OCI-LY3 (cell line): Measurements from ENCODE around the gene CLDN5.

Experiments used
- H2AFZ ChIP-seq: fragments of 200-600, 300-600 bp; shearing (Covaris generic); 2 replicates; pipeline ENCODE4 v1.6.0; 2014; ENCODE audit warnings: antibody characterized with exemption, low read depth, low read length
- H3K27ac ChIP-seq: fragments of 200-600, 300-600 bp; sonication (generic); 2 replicates; pipeline ENCODE4 v1.5.1; 2014; ENCODE audit warnings: mild to moderate bottlenecking, low read length, moderate library complexity, mixed read lengths
- H3K27me3 ChIP-seq: fragments of 200-600, 300-600 bp; sonication (generic); 2 replicates; pipeline ENCODE4 v1.6.1; 2014; ENCODE audit warnings: low read depth, low read length, mixed read lengths
- H3K36me3 ChIP-seq: fragments of 200-600, 300-600 bp; sonication (generic); replicated peaks from 2 replicates; pipeline ENCODE3; 2014; ENCODE audit warnings: low read depth, low read length, mixed read lengths
- H3K4me1 ChIP-seq: fragments of 300-600, 200-600 bp; sonication (generic); 2 replicates; pipeline ENCODE4 v1.6.1; 2014; ENCODE audit warnings: low read length, mixed read lengths
- H3K4me2 ChIP-seq: fragments of 200-600, 300-600 bp; sonication (generic); 2 replicates; pipeline ENCODE4 v1.6.1; 2014; ENCODE audit warnings: low read length, mixed read lengths
- H3K4me3 ChIP-seq: fragments of 300-600, 200-600 bp; sonication (generic); 2 replicates; pipeline ENCODE4 v1.5.1; 2014; ENCODE audit warnings: antibody characterized with exemption, mild to moderate bottlenecking, low read length, moderate library complexity
- H3K79me2 ChIP-seq: fragments of 300-600, 200-600 bp; shearing (Covaris generic); 2 replicates; pipeline ENCODE4 v1.6.1; 2014; ENCODE audit warnings: mild to moderate bottlenecking, low read length, mixed read lengths
- H3K9ac ChIP-seq: fragments of 300-600, 200-600 bp; shearing (Covaris generic); 2 replicates; pipeline ENCODE4 v1.6.0; 2014; ENCODE audit warnings: mild to moderate bottlenecking, low read length, moderate library complexity
- H3K9me3 ChIP-seq: fragments of 200-600, 300-600 bp; shearing (Covaris generic); 2 replicates; pipeline ENCODE4 v1.6.1; 2014; ENCODE audit warnings: low read length, mixed read lengths; ENCODE audit not compliant: insufficient read depth
- H4K20me1 ChIP-seq: fragments of 200-600, 300-600 bp; sonication (generic); 2 replicates; pipeline ENCODE4 v1.6.1; 2016; ENCODE audit warnings: low read length, mixed read lengths; ENCODE audit not compliant: insufficient read depth
- EZH2phosphoT487 ChIP-seq: fragments of 200-600 bp; shearing (Covaris generic); IDR thresholded peaks from 2 replicates; pipeline ENCODE4 v1.6.1; 2018; ENCODE audit warnings: antibody characterized with exemption, mixed run types, low read depth
- TF ChIP-seq, protein P1 (sequence below): fragments of 200-600, 300-600 bp; sonication (generic); IDR thresholded peaks from 2 replicates; pipeline ENCODE4 v1.5.1; 2014; ENCODE audit warnings: antibody characterized with exemption, low read length, low read depth

Gene CLDN5

DNA sequence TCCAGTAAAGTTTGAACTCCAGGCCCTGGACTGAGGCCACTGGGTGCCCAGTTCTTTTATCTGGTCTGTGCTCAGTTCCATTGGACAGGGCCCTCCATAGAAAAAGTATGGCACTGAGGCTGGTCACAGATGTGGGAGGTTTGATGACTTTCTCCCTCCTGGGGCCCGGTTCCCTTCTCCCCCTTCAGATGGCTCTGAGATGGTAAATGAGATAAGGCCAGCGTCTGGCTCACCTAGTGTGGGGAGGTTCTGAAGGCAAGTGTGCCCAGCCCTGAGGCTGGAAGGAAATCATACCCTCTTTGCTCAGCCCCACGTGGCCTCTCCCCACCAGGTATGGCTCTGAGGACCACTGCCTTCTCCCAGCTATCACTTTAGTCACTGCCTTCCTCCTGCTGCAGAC lies 1.5 kb upstream of the CLDN5 start:
- H3K9me3 ChIP-seq, result no peaks in the 10 kb centered on the region
- no peak overlapping the region for H2AFZ ChIP-seq
- no peaks in the 10 kb centered on the region for H3K79me2 ChIP-seq
- no peak overlapping the region for H3K9ac ChIP-seq
- H3K36me3 ChIP-seq, result peaks cover 3% of the 10 kb centered on the region
- no peaks in the 10 kb centered on the region for H4K20me1 ChIP-seq
- 0 out of 2 replicates have a peak, but pooled peaks cover 8% of the 10 kb centered on the region for H3K27me3 ChIP-seq
- TF ChIP-seq, protein P1, sequence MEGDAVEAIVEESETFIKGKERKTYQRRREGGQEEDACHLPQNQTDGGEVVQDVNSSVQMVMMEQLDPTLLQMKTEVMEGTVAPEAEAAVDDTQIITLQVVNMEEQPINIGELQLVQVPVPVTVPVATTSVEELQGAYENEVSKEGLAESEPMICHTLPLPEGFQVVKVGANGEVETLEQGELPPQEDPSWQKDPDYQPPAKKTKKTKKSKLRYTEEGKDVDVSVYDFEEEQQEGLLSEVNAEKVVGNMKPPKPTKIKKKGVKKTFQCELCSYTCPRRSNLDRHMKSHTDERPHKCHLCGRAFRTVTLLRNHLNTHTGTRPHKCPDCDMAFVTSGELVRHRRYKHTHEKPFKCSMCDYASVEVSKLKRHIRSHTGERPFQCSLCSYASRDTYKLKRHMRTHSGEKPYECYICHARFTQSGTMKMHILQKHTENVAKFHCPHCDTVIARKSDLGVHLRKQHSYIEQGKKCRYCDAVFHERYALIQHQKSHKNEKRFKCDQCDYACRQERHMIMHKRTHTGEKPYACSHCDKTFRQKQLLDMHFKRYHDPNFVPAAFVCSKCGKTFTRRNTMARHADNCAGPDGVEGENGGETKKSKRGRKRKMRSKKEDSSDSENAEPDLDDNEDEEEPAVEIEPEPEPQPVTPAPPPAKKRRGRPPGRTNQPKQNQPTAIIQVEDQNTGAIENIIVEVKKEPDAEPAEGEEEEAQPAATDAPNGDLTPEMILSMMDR, result no peak
- no peak for TF ChIP-seq EZH2phosphoT487
- no peak overlapping the region for H3K4me3 ChIP-seq
- no peak overlapping the region for H3K4me2 ChIP-seq
- H3K27ac ChIP-seq, result no peak overlapping the region
- peaks cover 10% of the 10 kb centered on the region for H3K4me1 ChIP-seq

DNA sequence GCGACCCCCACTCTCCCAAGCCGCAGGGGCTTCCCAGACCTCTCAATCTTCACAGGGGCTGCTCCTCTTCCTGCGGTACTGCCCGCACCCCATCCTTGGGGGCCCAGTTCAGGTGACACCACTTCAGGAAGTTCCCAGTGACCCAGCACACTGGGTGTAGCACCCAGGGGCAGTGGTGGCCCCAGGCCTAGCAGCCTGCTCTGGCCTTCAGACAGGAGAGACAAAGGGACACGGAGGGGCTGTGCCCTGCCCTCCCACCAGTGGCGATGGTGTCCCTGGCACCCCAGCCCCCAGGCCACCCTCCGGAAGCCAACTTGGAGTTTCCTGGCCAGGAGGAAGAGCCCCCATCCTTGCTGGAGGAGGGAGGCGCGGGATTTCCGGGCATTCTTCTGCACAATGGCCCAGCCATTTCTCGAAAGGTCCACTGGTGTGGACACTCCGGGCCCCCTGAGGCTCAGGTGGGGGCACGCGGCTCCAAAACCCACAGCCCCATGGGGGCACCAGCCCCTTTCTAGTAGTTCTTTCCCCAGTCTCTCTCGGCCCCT lies 978 bp upstream of the CLDN5 start:
- no peaks in the 10 kb centered on the region for H4K20me1 ChIP-seq
- no peaks in the 10 kb centered on the region for H3K79me2 ChIP-seq
- no peak overlapping the region for H3K9ac ChIP-seq
- no peak overlapping the region for H3K4me2 ChIP-seq
- H3K27me3 ChIP-seq, result 0 out of 2 replicates have a peak, but pooled peaks cover 8% of the 10 kb centered on the region
- H2AFZ ChIP-seq, result no peak overlapping the region
- H3K4me1 ChIP-seq, result peaks cover 10% of the 10 kb centered on the region
- no peak overlapping the region for H3K27ac ChIP-seq
- no peaks in the 10 kb centered on the region for H3K9me3 ChIP-seq
- no peak overlapping the region for H3K4me3 ChIP-seq
- H3K36me3 ChIP-seq, result peaks cover 3% of the 10 kb centered on the region
- TF ChIP-seq EZH2phosphoT487, result no peak
- TF ChIP-seq, protein P1, result no peak

DNA sequence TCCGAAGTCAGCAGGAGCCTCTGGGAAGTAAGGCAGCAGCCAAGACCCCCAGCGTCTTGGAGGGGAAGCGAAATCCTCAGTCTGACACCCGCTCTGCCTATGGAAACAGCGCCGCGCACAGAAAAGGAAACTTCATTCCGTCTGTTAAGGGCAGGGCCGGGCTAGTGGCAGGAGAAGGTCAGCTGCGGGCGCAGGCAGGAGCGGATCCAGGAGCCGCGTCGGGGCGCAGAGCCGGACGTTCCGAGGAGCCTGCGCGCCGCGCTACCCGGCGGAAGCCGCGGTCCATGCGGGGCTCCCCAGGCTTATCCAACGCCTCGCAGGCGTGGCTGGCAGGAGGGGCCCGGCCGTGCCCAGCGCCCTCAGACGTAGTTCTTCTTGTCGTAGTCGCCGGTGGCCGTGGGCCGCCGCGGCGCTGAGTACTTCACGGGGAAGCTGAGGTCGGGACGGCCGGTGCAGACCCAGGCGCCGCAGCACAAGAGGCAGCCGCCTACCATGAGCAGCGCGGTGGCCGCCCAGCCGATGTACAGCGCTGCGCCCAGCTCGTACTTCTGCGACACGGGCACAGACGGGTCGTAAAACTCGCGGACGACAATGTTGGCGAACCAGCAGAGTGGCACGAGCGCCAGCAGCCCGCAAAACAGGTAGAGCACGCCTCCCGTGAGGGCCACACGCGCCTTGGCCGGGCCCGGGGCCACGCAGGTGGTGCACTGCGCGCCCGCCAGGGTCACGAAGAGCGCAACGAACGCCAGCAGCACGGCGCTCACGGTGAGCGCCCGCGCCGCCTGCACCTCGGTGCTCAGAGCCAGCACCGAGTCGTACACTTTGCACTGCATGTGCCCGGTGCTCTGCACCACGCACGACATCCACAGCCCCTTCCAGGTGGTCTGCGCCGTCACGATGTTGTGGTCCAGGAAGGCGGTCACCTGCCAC lies 705 bp downstream of the CLDN5 start:
- no peak overlapping the region for H3K9ac ChIP-seq
- H3K4me2 ChIP-seq, result peak overlapping the region; percentile 60
- 0 out of 2 replicates have a peak, but pooled peaks cover 8% of the 10 kb centered on the region for H3K27me3 ChIP-seq
- no peak overlapping the region for H3K27ac ChIP-seq
- H3K36me3 ChIP-seq, result peaks cover 3% of the 10 kb centered on the region
- no peaks in the 10 kb centered on the region for H4K20me1 ChIP-seq
- no peak overlapping the region for H2AFZ ChIP-seq
- no peaks in the 10 kb centered on the region for H3K79me2 ChIP-seq
- peak overlapping the region; percentile 60 for H3K4me3 ChIP-seq
- no peak for TF ChIP-seq EZH2phosphoT487
- TF ChIP-seq, protein P1, result no peak
- H3K9me3 ChIP-seq, result no peaks in the 10 kb centered on the region
- peaks cover 10% of the 10 kb centered on the region for H3K4me1 ChIP-seq

DNA sequence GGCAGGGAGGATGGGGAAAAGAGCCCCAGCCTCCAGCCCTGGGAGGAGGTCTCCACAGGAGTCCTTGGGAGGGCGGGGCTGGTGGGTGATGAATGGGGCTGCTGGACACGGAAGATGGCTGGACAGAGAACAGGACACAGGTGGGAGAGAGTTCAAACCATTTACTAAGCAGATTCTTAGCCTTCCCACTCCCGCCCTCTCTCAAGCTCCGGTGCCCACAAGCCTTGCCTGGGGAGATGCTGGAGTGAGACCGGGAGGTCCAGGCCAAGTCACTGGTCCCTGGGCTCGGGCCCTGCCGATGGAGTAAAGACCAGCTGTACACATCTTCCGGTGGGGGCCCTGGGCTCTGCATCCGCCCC lies 1.4 kb downstream of the CLDN5 start:
- Histone ChIP-seq H3K27me3 (0 out of 2 replicates have a peak, but pooled peaks cover 8% of the 10 kb centered on the region), H3K27ac (no peak overlapping the region), H3K9ac (no peak overlapping the region), H2AFZ (no peak overlapping the region), H3K4me1 (peaks cover 5% of the 10 kb centered on the region), H3K36me3 (peaks cover 4% of the 10 kb centered on the region), H3K79me2 (no peaks in the 10 kb centered on the region), H3K4me3 (no peak overlapping the region), H3K9me3 (no peaks in the 10 kb centered on the region), H4K20me1 (no peaks in the 10 kb centered on the region), H3K4me2 (no peak overlapping the region)
- no peak for TF ChIP-seq EZH2phosphoT487
- TF ChIP-seq, protein P1, result no peak
